MM.1S (cell line): Measurements from ENCODE around the gene PDGFA.

Source experiments
- DNase-seq: peaks from one replicate; pipeline ENCODE4 v3.0.0-alpha.2; 2015
- H2AFZ ChIP-seq: fragments of 300-600 bp; sonication (generic); 2 replicates; pipeline ENCODE4 v1.6.0; 2016; ENCODE audit warnings: antibody characterized with exemption, low read length
- H3F3A ChIP-seq: fragments of 300-600 bp; sonication (generic); 2 replicates; pipeline ENCODE4 v1.6.1; 2016; ENCODE audit warnings: mild to moderate bottlenecking, antibody characterized with exemption, low read length, moderate library complexity, mixed read lengths; ENCODE audit not compliant: insufficient read depth
- H3K27ac ChIP-seq: fragments of 300-600 bp; sonication (generic); 2 replicates; pipeline ENCODE4 v1.5.1; 2016; ENCODE audit warnings: mild to moderate bottlenecking, low read length
- H3K27me3 ChIP-seq: fragments of 300-600 bp; sonication (generic); replicated peaks from 2 replicates; pipeline ENCODE4 v1.6.0; 2016; ENCODE audit warnings: low read length; ENCODE audit not compliant: insufficient read depth
- H3K36me3 ChIP-seq: fragments of 300-600 bp; sonication (generic); replicated peaks from 2 replicates; pipeline ENCODE4 v1.6.1; 2016; ENCODE audit warnings: mild to moderate bottlenecking, low read length, mixed read lengths; ENCODE audit not compliant: insufficient read depth
- H3K4me1 ChIP-seq: fragments of 300-600 bp; sonication (generic); 2 replicates; pipeline ENCODE4 v1.6.1; 2016; ENCODE audit warnings: low read length, mixed read lengths
- H3K4me2 ChIP-seq: fragments of 300-600 bp; sonication (generic); 2 replicates; pipeline ENCODE4 v1.6.0; 2016; ENCODE audit warnings: low read depth, low read length
- H3K4me3 ChIP-seq: fragments of 300-600 bp; sonication (generic); 2 replicates; pipeline ENCODE4 v1.5.1; 2016; ENCODE audit warnings: low read length, mixed read lengths
- H3K79me2 ChIP-seq: fragments of 300-600 bp; sonication (generic); 2 replicates; pipeline ENCODE4 v1.6.1; 2016; ENCODE audit warnings: mixed run types, low read length, mixed read lengths
- H3K9ac ChIP-seq: fragments of 300-600 bp; sonication (generic); 2 replicates; pipeline ENCODE4 v1.6.1; 2016; ENCODE audit warnings: low read length, mixed read lengths
- H3K9me2 ChIP-seq: fragments of 300-600 bp; sonication (generic); replicated peaks from 2 replicates; pipeline ENCODE4 v1.6.1; 2016; ENCODE audit warnings: mild to moderate bottlenecking, low read length, mixed read lengths; ENCODE audit not compliant: insufficient read depth
- H3K9me3 ChIP-seq: fragments of 300-600 bp; sonication (generic); replicated peaks from 2 replicates; pipeline ENCODE4 v1.6.1; 2016; ENCODE audit warnings: mild to moderate bottlenecking, low read length, mixed read lengths; ENCODE audit not compliant: insufficient read depth
- H4K20me1 ChIP-seq: fragments of 300-600 bp; sonication (generic); 2 replicates; pipeline ENCODE4 v1.6.1; 2016; ENCODE audit warnings: mild to moderate bottlenecking, low read length, moderate library complexity, mixed read lengths; ENCODE audit not compliant: insufficient read depth
- EZH2 ChIP-seq: fragments of 300-600 bp; sonication (generic); optimal IDR thresholded peaks from 2 replicates; pipeline ENCODE3; 2017; ENCODE audit warnings: low read depth, mild to moderate bottlenecking, antibody characterized with exemption, low read length, mixed read lengths
- EZH2phosphoT487 ChIP-seq: fragments of 300-600 bp; sonication (generic); IDR thresholded peaks from 2 replicates; pipeline ENCODE4 v1.6.1; 2018; ENCODE audit warnings: antibody characterized with exemption, low read length
- TF ChIP-seq, protein P1 (sequence below): fragments of 300-600 bp; sonication (generic); IDR thresholded peaks from 2 replicates; pipeline ENCODE4 v1.5.1; 2016; ENCODE audit warnings: antibody characterized with exemption, low read length, mixed read lengths

Gene PDGFA

GRCh38 chr7:538764-539685 lies 19.4 kb upstream of the PDGFA start:
- no peaks in the 10 kb centered on the region for H3F3A ChIP-seq
- no peaks in the 10 kb centered on the region for H3K79me2 ChIP-seq
- H3K36me3 ChIP-seq = no peaks in the 10 kb centered on the region
- no peaks in the 10 kb centered on the region for H4K20me1 ChIP-seq
- no peak for DNase-seq
- H3K27ac ChIP-seq = no peak overlapping the region
- no peaks in the 10 kb centered on the region for H3K4me1 ChIP-seq
- TF ChIP-seq EZH2 (no peak), EZH2phosphoT487 (no peak)
- TF ChIP-seq, protein P1, sequence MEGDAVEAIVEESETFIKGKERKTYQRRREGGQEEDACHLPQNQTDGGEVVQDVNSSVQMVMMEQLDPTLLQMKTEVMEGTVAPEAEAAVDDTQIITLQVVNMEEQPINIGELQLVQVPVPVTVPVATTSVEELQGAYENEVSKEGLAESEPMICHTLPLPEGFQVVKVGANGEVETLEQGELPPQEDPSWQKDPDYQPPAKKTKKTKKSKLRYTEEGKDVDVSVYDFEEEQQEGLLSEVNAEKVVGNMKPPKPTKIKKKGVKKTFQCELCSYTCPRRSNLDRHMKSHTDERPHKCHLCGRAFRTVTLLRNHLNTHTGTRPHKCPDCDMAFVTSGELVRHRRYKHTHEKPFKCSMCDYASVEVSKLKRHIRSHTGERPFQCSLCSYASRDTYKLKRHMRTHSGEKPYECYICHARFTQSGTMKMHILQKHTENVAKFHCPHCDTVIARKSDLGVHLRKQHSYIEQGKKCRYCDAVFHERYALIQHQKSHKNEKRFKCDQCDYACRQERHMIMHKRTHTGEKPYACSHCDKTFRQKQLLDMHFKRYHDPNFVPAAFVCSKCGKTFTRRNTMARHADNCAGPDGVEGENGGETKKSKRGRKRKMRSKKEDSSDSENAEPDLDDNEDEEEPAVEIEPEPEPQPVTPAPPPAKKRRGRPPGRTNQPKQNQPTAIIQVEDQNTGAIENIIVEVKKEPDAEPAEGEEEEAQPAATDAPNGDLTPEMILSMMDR = no peak
- no peaks in the 10 kb centered on the region for H3K27me3 ChIP-seq
- H2AFZ ChIP-seq = no peak overlapping the region
- no peaks in the 10 kb centered on the region for H3K9me2 ChIP-seq
- no peaks in the 10 kb centered on the region for H3K9me3 ChIP-seq
- no peak overlapping the region for H3K4me3 ChIP-seq
- H3K9ac ChIP-seq = no peak overlapping the region
- H3K4me2 ChIP-seq = no peak overlapping the region

- Histone ChIP-seq H4K20me1 (no peaks in the 10 kb centered on the region), H3K9me2 (no peaks in the 10 kb centered on the region), H3K79me2 (no peaks in the 10 kb centered on the region), H2AFZ (no peak overlapping the region), H3K4me1 (no peaks in the 10 kb centered on the region), H3K4me3 (no peak overlapping the region), H3K9me3 (no peaks in the 10 kb centered on the region), H3K27ac (no peak overlapping the region), H3K9ac (no peak overlapping the region), H3K36me3 (no peaks in the 10 kb centered on the region), H3K27me3 (no peaks in the 10 kb centered on the region), H3K4me2 (no peak overlapping the region), H3F3A (no peaks in the 10 kb centered on the region)
- TF ChIP-seq EZH2 (no peak), EZH2phosphoT487 (no peak)
- TF ChIP-seq, protein P1 = no peak
- no peak for DNase-seq
These were observed 18.4 kb upstream of the PDGFA start for GRCh38 chr7:537911-538634.

DNA sequence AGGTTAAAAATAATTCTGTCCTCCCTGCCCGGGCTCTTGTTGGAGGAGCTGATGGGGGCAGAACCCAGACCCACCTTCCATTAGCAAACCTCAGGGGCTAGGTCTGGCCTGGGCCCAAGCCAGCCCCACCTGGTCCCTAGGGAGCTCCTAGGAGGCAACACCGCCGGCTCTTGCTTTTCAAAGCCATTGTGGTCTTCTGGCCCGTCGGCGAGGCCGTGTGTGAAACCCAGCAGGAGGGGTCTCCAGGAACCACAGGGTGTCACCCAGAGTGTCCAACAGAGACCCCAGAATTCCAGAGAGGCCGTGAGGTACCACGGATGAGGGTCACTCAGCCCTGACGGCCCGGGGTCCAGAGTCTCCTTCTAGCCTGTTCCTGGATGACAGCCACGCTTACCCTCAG lies 16.6 kb upstream of the PDGFA start:
- no peaks in the 10 kb centered on the region for H3K9me2 ChIP-seq
- no peaks in the 10 kb centered on the region for H3K79me2 ChIP-seq
- no peaks in the 10 kb centered on the region for H3F3A ChIP-seq
- H3K4me2 ChIP-seq = no peak overlapping the region
- no peaks in the 10 kb centered on the region for H3K36me3 ChIP-seq
- TF ChIP-seq EZH2 (no peak), EZH2phosphoT487 (no peak)
- TF ChIP-seq, protein P1 = no peak
- DNase-seq = no peak
- no peak overlapping the region for H2AFZ ChIP-seq
- H3K27me3 ChIP-seq = no peaks in the 10 kb centered on the region
- no peaks in the 10 kb centered on the region for H3K9me3 ChIP-seq
- H3K9ac ChIP-seq = no peak overlapping the region
- no peaks in the 10 kb centered on the region for H3K4me1 ChIP-seq
- no peak overlapping the region for H3K27ac ChIP-seq
- H3K4me3 ChIP-seq = no peak overlapping the region
- H4K20me1 ChIP-seq = no peaks in the 10 kb centered on the region
